Prostate gland (tissue), 2 donors: ENCODE measurements around the gene STAMBPL1. TPM values are rescaled to one million over a fixed set of nuclear protein-coding genes. Genes with fewer than 3 reads are reported as not detected.

Experiments
- DNase-seq: peaks from one replicate; pipeline ENCODE4 v3.0.0-alpha.2; 2019; ENCODE audit warnings: low spot score
- H3K27ac ChIP-seq, 2 donors: fragments of 200-600 bp; sonication (generic); 2 replicates each; pipeline ENCODE4 v1.5.1; 2017 to 2019
- H3K27me3 ChIP-seq: fragments of 200-600 bp; sonication (generic); replicated peaks from 2 replicates; pipeline ENCODE4 v1.5.1; 2019; ENCODE audit not compliant: insufficient read depth
- H3K36me3 ChIP-seq, 2 donors: fragments of 200-600 bp; sonication (generic); 1 replicate in 1 of 2; 2 replicates in 1 of 2; pipeline versions ENCODE4 v1.5.1 to v1.8.1; 2017 to 2019
- H3K4me1 ChIP-seq: fragments of 200-600 bp; sonication (generic); replicated peaks from 2 replicates; pipeline ENCODE4 v1.5.1; 2019
- H3K4me3 ChIP-seq, 2 donors: fragments of 200-600 bp; sonication (generic); 2 replicates each; pipeline ENCODE4 v1.5.1; 2017 to 2019
- H3K9me3 ChIP-seq: fragments of 200-600 bp; sonication (generic); 2 replicates; pipeline ENCODE4 v1.5.1; 2017
- CTCF ChIP-seq, 4 experiments: fragments of 200-600 bp in 2 of 4; fragments of 450-650 bp in 2 of 4; sonication (generic) in 2 of 4; IDR thresholded peaks; 1 replicate in 3 of 4; 2 replicates in 1 of 4; pipeline ENCODE4 v1.5.1; 2016 to 2019; ENCODE audit warnings: antibody characterized with exemption in 4 of 4, mild to moderate bottlenecking in 2 of 4, moderate library complexity in 2 of 4
- POLR2A ChIP-seq: fragments of 450-650 bp; IDR thresholded peaks from one replicate; pipeline ENCODE4 v1.6.1; 2016; ENCODE audit warnings: antibody characterized with exemption, mild to moderate bottlenecking
- POLR2AphosphoS5 ChIP-seq: sonication (generic); formaldehyde crosslinking; IDR thresholded peaks from one replicate; pipeline ENCODE4 v1.6.1; 2017; ENCODE audit warnings: antibody characterized with exemption
- WGBS: methylation state at CpG from one replicate; pipeline ENCODE4 v1.1.5; 2018; 5-methylcytosine and 5-hydroxymethylcytosine counted together
- intact Hi-C: fragments of 100-400 bp; cut with DNase I; formaldehyde crosslinking; loops from one replicate; pipeline ENCODE4 v1.14.2; 2022
- total RNA-seq, 2 donors: library from RNA; depleted of rRNA; stranded (reverse); fragments of >200 nt; gene quantifications; one replicate each; pipeline ENCODE4 v1.1.0, GENCODE V29; 2016

The STAMBPL1 gene
- total RNA-seq, 2 donors from 2014 or later = 3.6 to 5.8 TPM

GRCh38 chr10:88840104-88840503, 39.9 kb upstream of the STAMBPL1 start:
- Histone ChIP-seq H3K4me3 (no peak overlapping the region), H3K27ac (no peak overlapping the region), H3K36me3 (no peaks in the 10 kb centered on the region), H3K4me1 (no peaks in the 10 kb centered on the region), H3K27me3 (no peaks in the 10 kb centered on the region), H3K9me3 (no peaks in the 10 kb centered on the region)
- DNase-seq = no peak
- WGBS = 90% methylated on average over 3 of the region's 3 CpGs
- TF ChIP-seq CTCF (IDR thresholded peaks at IDR 0.05) = no peak
- TF ChIP-seq POLR2A = no peak
- TF ChIP-seq POLR2AphosphoS5 = no peak
- intact Hi-C loops = no loop called here

GRCh38 chr10:88840881-88841280, 39.2 kb upstream of the STAMBPL1 start:
- no peak for DNase-seq
- 85% methylated on average over 5 of the region's 5 CpGs for WGBS
- H3K4me3 ChIP-seq = no peak overlapping the region

GRCh38 chr10:88841316-88842111, 38.5 kb upstream of the STAMBPL1 start:
- 74% methylated on average over 6 of the region's 6 CpGs for WGBS
- Histone ChIP-seq H3K27me3 (no peaks in the 10 kb centered on the region), H3K9me3 (no peaks in the 10 kb centered on the region), H3K27ac (no peak overlapping the region), H3K4me3 (no peak overlapping the region), H3K36me3 (no peaks in the 10 kb centered on the region), H3K4me1 (no peaks in the 10 kb centered on the region)
- TF ChIP-seq CTCF (IDR thresholded peaks at IDR 0.05) (no peak), POLR2AphosphoS5 (no peak), POLR2A (no peak)
- intact Hi-C loops = no loop called here
- DNase-seq = no peak

More at GRCh38 chr10:88840881-88841280, 39.2 kb upstream of the STAMBPL1 start:
- Histone ChIP-seq H3K9me3 (no peaks in the 10 kb centered on the region), H3K27ac (no peak overlapping the region), H3K4me1 (no peaks in the 10 kb centered on the region), H3K36me3 (no peaks in the 10 kb centered on the region), H3K27me3 (no peaks in the 10 kb centered on the region)
- intact Hi-C loops = no loop called here
- TF ChIP-seq POLR2AphosphoS5 (no peak), CTCF (IDR thresholded peaks at IDR 0.05) (no peak), POLR2A (no peak)

GRCh38 chr10:88843171-88843570, 36.9 kb upstream of the STAMBPL1 start:
- 95% methylated on average over 4 of the region's 4 CpGs for whole genome bisulfite sequencing

More at GRCh38 chr10:88843171-88843570, 36.9 kb upstream of the STAMBPL1 start:
- Histone ChIP-seq H3K27ac (no peak overlapping the region), H3K4me3 (no peak overlapping the region), H3K9me3 (no peaks in the 10 kb centered on the region), H3K4me1 (no peaks in the 10 kb centered on the region), H3K27me3 (no peaks in the 10 kb centered on the region), H3K36me3 (no peaks in the 10 kb centered on the region)
- intact Hi-C loops = no loop called here
- TF ChIP-seq CTCF (IDR thresholded peaks at IDR 0.05) = no peak
- no peak for TF ChIP-seq POLR2A
- TF ChIP-seq POLR2AphosphoS5 = no peak
- DNase-seq = no peak
